ENCODE results near the gene HOXD10. TPM values are rescaled to one million over a fixed set of nuclear protein-coding genes. Genes with fewer than 3 reads are reported as not detected.

The HOXD10 gene
- total RNA-seq, 1 donor from 2014 or later = not detected

DNA sequence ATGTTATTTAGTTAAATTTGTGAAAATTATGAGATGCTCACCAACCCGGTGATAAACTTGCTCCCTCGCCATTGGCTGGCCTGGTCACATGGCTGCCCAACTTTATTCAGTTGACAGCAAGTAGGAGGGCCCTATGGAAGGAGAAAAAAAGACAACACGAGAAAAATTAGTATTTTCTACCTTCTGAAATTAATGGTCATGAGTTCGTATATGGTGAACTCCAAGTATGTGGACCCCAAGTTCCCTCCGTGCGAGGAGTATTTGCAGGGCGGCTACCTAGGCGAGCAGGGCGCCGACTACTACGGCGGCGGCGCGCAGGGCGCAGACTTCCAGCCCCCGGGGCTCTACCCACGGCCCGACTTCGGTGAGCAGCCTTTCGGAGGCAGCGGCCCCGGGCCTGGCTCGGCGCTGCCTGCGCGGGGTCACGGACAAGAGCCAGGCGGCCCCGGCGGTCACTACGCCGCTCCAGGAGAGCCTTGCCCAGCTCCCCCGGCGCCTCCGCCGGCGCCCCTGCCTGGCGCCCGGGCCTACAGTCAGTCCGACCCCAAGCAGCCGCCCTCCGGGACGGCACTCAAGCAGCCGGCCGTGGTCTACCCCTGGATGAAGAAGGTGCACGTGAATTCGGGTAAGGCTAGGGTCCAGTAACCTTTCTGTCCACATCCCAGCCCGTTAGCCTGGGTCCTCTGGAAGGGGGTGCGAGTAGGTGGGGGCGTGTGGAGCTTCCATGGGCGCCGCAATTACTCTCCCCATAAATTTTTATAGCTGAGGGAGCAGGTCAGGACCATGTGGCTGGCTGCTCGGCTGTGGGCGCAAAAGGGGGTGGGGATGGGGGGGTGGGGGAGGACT, 35.1 kb downstream of the HOXD10 start, which contains the start of gene HOXD4:
HOXD4 (plus strand) TSS at position 109 of the 846 bp plus-strand sequence; CDS start at position 193, 84 bp downstream.
- intact Hi-C loops (cut with DNase I) = no loop called here
- Histone ChIP-seq H3K27ac (no peak within 1 kb of the TSS), H3K36me3 (no peaks in the 10 kb centered on the region), H3K4me3 (no peak within 1 kb of the TSS), H3K9me3 (no peaks in the 10 kb centered on the region), H3K27me3 (ENCODE audit: low read depth) (peaks cover 100% of the 10 kb centered on the region), H3K4me1 (peaks cover 10% of the 10 kb centered on the region)
- DNase-seq (no peak), ATAC-seq (peak in 1 of 2 donors; percentile 7)
- TF ChIP-seq, protein P1, sequence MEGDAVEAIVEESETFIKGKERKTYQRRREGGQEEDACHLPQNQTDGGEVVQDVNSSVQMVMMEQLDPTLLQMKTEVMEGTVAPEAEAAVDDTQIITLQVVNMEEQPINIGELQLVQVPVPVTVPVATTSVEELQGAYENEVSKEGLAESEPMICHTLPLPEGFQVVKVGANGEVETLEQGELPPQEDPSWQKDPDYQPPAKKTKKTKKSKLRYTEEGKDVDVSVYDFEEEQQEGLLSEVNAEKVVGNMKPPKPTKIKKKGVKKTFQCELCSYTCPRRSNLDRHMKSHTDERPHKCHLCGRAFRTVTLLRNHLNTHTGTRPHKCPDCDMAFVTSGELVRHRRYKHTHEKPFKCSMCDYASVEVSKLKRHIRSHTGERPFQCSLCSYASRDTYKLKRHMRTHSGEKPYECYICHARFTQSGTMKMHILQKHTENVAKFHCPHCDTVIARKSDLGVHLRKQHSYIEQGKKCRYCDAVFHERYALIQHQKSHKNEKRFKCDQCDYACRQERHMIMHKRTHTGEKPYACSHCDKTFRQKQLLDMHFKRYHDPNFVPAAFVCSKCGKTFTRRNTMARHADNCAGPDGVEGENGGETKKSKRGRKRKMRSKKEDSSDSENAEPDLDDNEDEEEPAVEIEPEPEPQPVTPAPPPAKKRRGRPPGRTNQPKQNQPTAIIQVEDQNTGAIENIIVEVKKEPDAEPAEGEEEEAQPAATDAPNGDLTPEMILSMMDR (IDR thresholded peaks at IDR 0.05) = no peak

DNA sequence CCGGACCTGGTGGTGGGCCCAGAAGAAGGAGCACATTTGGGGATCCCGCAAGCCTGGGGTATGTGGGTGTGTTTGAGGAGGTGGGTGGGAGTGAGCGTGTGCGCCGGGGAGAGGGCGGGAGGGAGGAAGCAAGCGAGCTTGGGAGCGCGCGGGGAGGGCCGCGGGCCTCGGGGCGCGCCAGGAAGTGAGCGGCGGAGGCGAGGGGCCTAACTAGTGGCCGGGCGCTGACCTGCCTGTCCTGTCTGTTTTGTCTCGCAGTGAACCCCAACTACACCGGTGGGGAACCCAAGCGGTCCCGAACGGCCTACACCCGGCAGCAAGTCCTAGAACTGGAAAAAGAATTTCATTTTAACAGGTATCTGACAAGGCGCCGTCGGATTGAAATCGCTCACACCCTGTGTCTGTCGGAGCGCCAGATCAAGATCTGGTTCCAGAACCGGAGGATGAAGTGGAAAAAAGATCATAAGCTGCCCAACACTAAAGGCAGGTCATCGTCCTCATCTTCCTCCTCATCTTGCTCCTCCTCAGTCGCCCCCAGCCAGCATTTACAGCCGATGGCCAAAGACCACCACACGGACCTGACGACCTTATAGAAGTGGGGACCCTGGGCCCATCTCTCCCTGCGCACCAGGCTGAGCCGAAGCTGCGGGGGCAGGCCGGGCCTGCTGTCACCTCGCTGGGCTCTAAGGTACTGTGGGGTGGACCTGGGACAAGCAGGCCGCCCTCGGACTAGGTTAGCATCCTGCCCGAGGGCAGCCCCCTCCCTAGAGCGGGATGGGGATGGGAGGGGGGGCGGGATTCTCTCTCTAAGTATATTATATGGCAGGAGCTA, 36.0 kb downstream of the HOXD10 start:
- no peaks in the 10 kb centered on the region for H3K36me3 ChIP-seq
- TF ChIP-seq, protein P1 (IDR thresholded peaks at IDR 0.05) = no peak
- H3K9me3 ChIP-seq = no peaks in the 10 kb centered on the region
- no peak for DNase-seq
- H3K27ac ChIP-seq = no peak overlapping the region
- no peak for ATAC-seq
- peaks cover 14% of the 10 kb centered on the region for H3K4me1 ChIP-seq
- peaks cover 100% of the 10 kb centered on the region for H3K27me3 ChIP-seq (ENCODE audit: low read depth)
- intact Hi-C loops (cut with DNase I) = no loop called here
- H3K4me3 ChIP-seq = no peak overlapping the region

DNA sequence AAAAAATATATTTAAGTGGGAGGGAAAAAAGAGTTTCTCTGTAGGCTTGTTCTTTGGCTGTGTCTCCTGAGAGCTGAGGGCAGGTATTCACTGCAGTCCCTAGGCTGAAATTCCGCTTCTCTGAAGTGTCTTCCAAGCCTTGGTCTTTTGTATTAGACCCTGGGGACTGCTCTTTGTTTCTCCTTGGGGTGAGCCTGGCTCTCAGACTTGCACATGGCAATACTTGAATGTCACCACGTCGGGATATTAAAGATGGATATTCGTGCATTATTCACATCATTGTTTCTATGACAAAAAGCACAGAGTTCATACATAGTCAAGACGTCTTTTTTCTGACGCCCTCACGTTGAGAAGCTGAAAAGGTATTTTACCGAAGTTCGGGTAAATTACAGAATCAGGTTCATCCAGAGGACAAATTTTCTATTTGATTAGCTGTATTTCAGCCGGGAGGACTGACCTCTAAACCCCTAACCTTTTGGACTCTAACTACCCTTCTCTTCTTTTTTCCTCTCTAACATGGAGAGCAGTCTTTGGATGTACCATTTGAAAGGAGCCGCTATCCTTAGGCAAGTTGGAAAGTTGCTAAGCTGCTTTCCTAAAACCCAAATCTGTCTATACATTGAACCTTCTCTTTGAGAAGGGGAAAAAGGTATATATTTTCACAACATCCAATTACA, 38.1 kb downstream of the HOXD10 start:
- intact Hi-C loops (cut with DNase I) = no loop called here
- H3K4me3 ChIP-seq = no peak overlapping the region
- H3K27me3 ChIP-seq (ENCODE audit: low read depth) = peaks cover 100% of the 10 kb centered on the region
- DNase-seq = no peak
- H3K27ac ChIP-seq = no peak overlapping the region
- peaks cover 25% of the 10 kb centered on the region for H3K4me1 ChIP-seq
- H3K36me3 ChIP-seq = no peaks in the 10 kb centered on the region
- TF ChIP-seq, protein P1 (IDR thresholded peaks at IDR 0.05) = no peak
- no peaks in the 10 kb centered on the region for H3K9me3 ChIP-seq
- no peak for ATAC-seq

DNA sequence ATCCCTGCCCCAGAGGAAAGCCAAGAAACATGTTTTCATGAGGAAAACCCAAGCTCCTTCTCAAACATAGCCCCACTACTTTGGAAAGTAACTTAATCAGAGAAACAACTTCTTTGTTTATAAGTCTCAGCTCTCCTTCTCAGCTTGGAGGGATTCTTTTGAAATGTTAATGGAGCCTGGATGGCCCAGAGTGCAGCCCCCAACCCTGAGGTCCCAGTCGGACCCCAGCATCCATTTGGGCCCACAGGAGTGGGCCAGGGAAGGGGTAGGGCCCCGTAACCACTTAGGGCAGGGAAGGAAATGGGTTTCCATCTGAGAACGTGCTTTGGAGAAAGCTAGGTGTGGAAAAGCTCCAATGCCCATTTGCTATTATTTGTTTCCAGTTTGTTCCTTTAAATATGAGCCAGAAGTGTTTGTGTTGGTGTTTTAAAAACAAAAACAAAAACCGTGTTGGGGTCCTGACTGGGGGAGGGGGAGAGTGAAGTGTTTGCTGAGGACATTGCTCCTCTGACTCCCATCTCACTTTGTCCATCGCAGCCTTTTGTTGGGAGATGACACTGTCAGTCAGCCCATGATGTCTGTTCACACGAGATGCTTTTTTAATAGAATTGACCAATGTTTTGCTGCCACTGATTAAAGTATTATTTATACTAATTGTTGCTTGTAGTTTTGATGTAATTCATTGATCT, 38.9 kb downstream of the HOXD10 start:
- peaks cover 100% of the 10 kb centered on the region for H3K27me3 ChIP-seq (ENCODE audit: low read depth)
- TF ChIP-seq, protein P1 (IDR thresholded peaks at IDR 0.05) = no peak
- H3K4me1 ChIP-seq = peaks cover 33% of the 10 kb centered on the region
- intact Hi-C loops (cut with DNase I) = no loop called here
- H3K9me3 ChIP-seq = no peaks in the 10 kb centered on the region
- no peaks in the 10 kb centered on the region for H3K36me3 ChIP-seq
- no peak for DNase-seq
- no peak overlapping the region for H3K4me3 ChIP-seq
- ATAC-seq = no peak
- H3K27ac ChIP-seq = no peak overlapping the region

Data from lower lobe of right lung (tissue), 2 donors.